Neural cell (in vitro differentiated cells): Measurements from ENCODE around the gene COL13A1. TPM values are rescaled to one million over a fixed set of nuclear protein-coding genes. Genes with fewer than 3 reads are reported as not detected.

ENCODE experiments used
- H2AFZ ChIP-seq: fragments of 200-600, 300-800 bp; sonication (generic), shearing (Covaris generic); 2 replicates; pipeline ENCODE4 v1.6.0; 2014; ENCODE audit warnings: low read depth, mild to moderate bottlenecking, antibody characterized with exemption, low read length, moderate library complexity
- H3F3A ChIP-seq: fragments of 200-600 bp; shearing (Covaris generic); 2 replicates; pipeline ENCODE4 v1.6.1; 2016; ENCODE audit warnings: mild to moderate bottlenecking, moderate library complexity, mixed read lengths, antibody characterized with exemption, low read length; ENCODE audit not compliant: insufficient read depth, poor library complexity, severe bottlenecking
- H3K27ac ChIP-seq: fragments of 200-600, 300-800 bp; sonication (generic), shearing (Covaris generic); 2 replicates; pipeline ENCODE4 v1.5.1; 2014; ENCODE audit warnings: mild to moderate bottlenecking, low read length, moderate library complexity
- H3K27me3 ChIP-seq: fragments of 300-800, 200-600 bp; sonication (generic), shearing (Covaris generic); 2 replicates; pipeline ENCODE4 v1.6.0; 2014; ENCODE audit warnings: mild to moderate bottlenecking, low read depth, low read length, moderate library complexity; ENCODE audit not compliant: insufficient read depth
- H3K36me3 ChIP-seq: fragments of 300-800, 200-600 bp; sonication (generic), shearing (Covaris generic); 2 replicates; pipeline ENCODE4 v1.5.1; 2014; ENCODE audit warnings: mild to moderate bottlenecking, antibody characterized with exemption, low read length, moderate library complexity; ENCODE audit not compliant: insufficient read depth
- H3K4me2 ChIP-seq: fragments of 300-800, 200-600 bp; sonication (generic), shearing (Covaris generic); 2 replicates; pipeline ENCODE4 v1.6.0; 2014; ENCODE audit warnings: mild to moderate bottlenecking, low read length
- H3K4me3 ChIP-seq: fragments of 300-800, 200-600 bp; sonication (generic), shearing (Covaris generic); 2 replicates; pipeline ENCODE4 v1.5.1; 2014; ENCODE audit warnings: mild to moderate bottlenecking, low read length, moderate library complexity
- H3K79me2 ChIP-seq: fragments of 200-600 bp; shearing (Covaris generic); replicated peaks from 2 replicates; pipeline ENCODE4 v1.6.0; 2014; ENCODE audit warnings: mild to moderate bottlenecking, low read length, moderate library complexity; ENCODE audit not compliant: insufficient read depth
- H3K9ac ChIP-seq: fragments of 300-800, 200-600 bp; sonication (generic), shearing (Covaris generic); 2 replicates; pipeline ENCODE4 v1.6.1; 2016; ENCODE audit warnings: mild to moderate bottlenecking, low read length, mixed read lengths
- H3K9me2 ChIP-seq: fragments of 200-600 bp; shearing (Covaris generic); 2 replicates; pipeline ENCODE4 v1.6.1; 2016; ENCODE audit warnings: mild to moderate bottlenecking, low read length, mixed read lengths; ENCODE audit not compliant: insufficient read depth
- H3K9me3 ChIP-seq: fragments of 200-600, 300-800 bp; sonication (generic), shearing (Covaris generic); 2 replicates; pipeline ENCODE4 v1.6.1; 2016; ENCODE audit warnings: mild to moderate bottlenecking, mixed run types, low read length, moderate library complexity, mixed read lengths
- H4K20me1 ChIP-seq: fragments of 200-600 bp; shearing (Covaris generic); 2 replicates; pipeline ENCODE4 v1.6.1; 2016; ENCODE audit warnings: mild to moderate bottlenecking, mixed run types; ENCODE audit not compliant: insufficient read depth
- EP300 ChIP-seq: fragments of 450-650 bp; conservative IDR thresholded peaks from 2 replicates; pipeline ENCODE4 v1.6.1; 2014; ENCODE audit warnings: antibody characterized with exemption, mild to moderate bottlenecking, moderate library complexity; ENCODE audit not compliant: poor library complexity, severe bottlenecking
- EZH2 ChIP-seq: fragments of 200-600, 300-800 bp; shearing (Covaris generic), sonication (generic); IDR thresholded peaks from 2 replicates; pipeline ENCODE4 v1.6.1; 2014; ENCODE audit warnings: antibody characterized with exemption, low read length, borderline replicate concordance, mild to moderate bottlenecking; ENCODE audit not compliant: insufficient read depth, poor library complexity, severe bottlenecking
- MXI1 ChIP-seq: fragments of 450-650 bp; conservative IDR thresholded peaks from 2 replicates; pipeline ENCODE4 v1.6.1; 2014; ENCODE audit warnings: antibody characterized with exemption, mild to moderate bottlenecking; ENCODE audit not compliant: poor library complexity, severe bottlenecking
- POLR2AphosphoS5 ChIP-seq: IDR thresholded peaks from 2 replicates; pipeline ENCODE4 v1.6.1; 2012
- RAD21 ChIP-seq: fragments of 450-650 bp; conservative IDR thresholded peaks from 2 replicates; pipeline ENCODE4 v1.6.1; 2014; ENCODE audit warnings: antibody characterized with exemption, mild to moderate bottlenecking, moderate library complexity
- SMC3 ChIP-seq: fragments of 450-650 bp; conservative IDR thresholded peaks from 2 replicates; pipeline ENCODE4 v1.6.1; 2014; ENCODE audit warnings: antibody characterized with exemption, mild to moderate bottlenecking, moderate library complexity; ENCODE audit not compliant: poor library complexity
- TAF1 ChIP-seq: IDR thresholded peaks from 2 replicates; pipeline ENCODE4 v1.6.1; 2012; ENCODE audit warnings: low read depth
- polyA plus RNA-seq: library from polyadenylated mRNA; depleted of rRNA; stranded (reverse); fragments of >200 nt; gene quantifications from 2 replicates; pipeline ENCODE4 v1.2.3, GENCODE V29; 2014
- TF ChIP-seq, protein P1 (sequence below): IDR thresholded peaks from 2 replicates; pipeline ENCODE4 v1.6.1; 2012; ENCODE audit warnings: borderline replicate concordance
- TF ChIP-seq, protein P2 (sequence below): fragments of 450-650 bp; IDR thresholded peaks from 2 replicates; pipeline ENCODE4 v1.5.1; 2014; ENCODE audit warnings: antibody characterized with exemption, mild to moderate bottlenecking, moderate library complexity; ENCODE audit not compliant: poor library complexity, severe bottlenecking

Gene COL13A1
- polyA plus RNA-seq, 1 donor from 2014 or later = 4.7 TPM

DNA sequence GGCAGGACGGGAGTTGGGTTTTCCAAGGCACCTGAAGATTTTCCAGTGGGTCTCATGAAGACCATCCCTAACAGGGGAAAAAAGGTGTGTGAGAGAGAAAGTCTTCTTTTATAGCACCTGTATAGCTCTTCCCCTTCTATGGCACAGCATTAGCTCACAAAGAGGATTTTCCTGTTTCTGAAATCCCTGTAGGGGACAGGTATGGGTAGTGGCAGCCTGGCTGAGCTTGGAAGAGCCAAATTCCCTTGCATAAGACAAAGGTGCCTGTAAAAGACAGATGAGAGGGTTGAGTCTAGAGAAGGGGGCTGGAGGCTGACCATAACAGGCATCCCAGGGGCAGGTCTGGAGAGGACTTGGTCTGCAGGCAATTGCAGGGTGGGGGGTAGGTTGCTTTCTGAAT lies 63.7 kb downstream of the COL13A1 start:
- TF ChIP-seq RAD21 (no peak), EZH2 (no peak), TAF1 (no peak), EP300 (no peak), SMC3 (no peak), POLR2AphosphoS5 (no peak), MXI1 (no peak)
- TF ChIP-seq, protein P1, sequence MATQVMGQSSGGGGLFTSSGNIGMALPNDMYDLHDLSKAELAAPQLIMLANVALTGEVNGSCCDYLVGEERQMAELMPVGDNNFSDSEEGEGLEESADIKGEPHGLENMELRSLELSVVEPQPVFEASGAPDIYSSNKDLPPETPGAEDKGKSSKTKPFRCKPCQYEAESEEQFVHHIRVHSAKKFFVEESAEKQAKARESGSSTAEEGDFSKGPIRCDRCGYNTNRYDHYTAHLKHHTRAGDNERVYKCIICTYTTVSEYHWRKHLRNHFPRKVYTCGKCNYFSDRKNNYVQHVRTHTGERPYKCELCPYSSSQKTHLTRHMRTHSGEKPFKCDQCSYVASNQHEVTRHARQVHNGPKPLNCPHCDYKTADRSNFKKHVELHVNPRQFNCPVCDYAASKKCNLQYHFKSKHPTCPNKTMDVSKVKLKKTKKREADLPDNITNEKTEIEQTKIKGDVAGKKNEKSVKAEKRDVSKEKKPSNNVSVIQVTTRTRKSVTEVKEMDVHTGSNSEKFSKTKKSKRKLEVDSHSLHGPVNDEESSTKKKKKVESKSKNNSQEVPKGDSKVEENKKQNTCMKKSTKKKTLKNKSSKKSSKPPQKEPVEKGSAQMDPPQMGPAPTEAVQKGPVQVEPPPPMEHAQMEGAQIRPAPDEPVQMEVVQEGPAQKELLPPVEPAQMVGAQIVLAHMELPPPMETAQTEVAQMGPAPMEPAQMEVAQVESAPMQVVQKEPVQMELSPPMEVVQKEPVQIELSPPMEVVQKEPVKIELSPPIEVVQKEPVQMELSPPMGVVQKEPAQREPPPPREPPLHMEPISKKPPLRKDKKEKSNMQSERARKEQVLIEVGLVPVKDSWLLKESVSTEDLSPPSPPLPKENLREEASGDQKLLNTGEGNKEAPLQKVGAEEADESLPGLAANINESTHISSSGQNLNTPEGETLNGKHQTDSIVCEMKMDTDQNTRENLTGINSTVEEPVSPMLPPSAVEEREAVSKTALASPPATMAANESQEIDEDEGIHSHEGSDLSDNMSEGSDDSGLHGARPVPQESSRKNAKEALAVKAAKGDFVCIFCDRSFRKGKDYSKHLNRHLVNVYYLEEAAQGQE = no peak
- TF ChIP-seq, protein P2, sequence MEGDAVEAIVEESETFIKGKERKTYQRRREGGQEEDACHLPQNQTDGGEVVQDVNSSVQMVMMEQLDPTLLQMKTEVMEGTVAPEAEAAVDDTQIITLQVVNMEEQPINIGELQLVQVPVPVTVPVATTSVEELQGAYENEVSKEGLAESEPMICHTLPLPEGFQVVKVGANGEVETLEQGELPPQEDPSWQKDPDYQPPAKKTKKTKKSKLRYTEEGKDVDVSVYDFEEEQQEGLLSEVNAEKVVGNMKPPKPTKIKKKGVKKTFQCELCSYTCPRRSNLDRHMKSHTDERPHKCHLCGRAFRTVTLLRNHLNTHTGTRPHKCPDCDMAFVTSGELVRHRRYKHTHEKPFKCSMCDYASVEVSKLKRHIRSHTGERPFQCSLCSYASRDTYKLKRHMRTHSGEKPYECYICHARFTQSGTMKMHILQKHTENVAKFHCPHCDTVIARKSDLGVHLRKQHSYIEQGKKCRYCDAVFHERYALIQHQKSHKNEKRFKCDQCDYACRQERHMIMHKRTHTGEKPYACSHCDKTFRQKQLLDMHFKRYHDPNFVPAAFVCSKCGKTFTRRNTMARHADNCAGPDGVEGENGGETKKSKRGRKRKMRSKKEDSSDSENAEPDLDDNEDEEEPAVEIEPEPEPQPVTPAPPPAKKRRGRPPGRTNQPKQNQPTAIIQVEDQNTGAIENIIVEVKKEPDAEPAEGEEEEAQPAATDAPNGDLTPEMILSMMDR = no peak
- H3K27ac ChIP-seq = no peak overlapping the region
- H3K9me3 ChIP-seq = no peaks in the 10 kb centered on the region
- H3K36me3 ChIP-seq = no peaks in the 10 kb centered on the region
- no peak overlapping the region for H2AFZ ChIP-seq
- no peaks in the 10 kb centered on the region for H3K79me2 ChIP-seq
- no peaks in the 10 kb centered on the region for H3K27me3 ChIP-seq
- H3F3A ChIP-seq = no peaks in the 10 kb centered on the region
- no peaks in the 10 kb centered on the region for H3K9me2 ChIP-seq
- H4K20me1 ChIP-seq = no peaks in the 10 kb centered on the region
- no peak overlapping the region for H3K4me2 ChIP-seq
- no peak overlapping the region for H3K9ac ChIP-seq
- H3K4me3 ChIP-seq = no peak overlapping the region

DNA sequence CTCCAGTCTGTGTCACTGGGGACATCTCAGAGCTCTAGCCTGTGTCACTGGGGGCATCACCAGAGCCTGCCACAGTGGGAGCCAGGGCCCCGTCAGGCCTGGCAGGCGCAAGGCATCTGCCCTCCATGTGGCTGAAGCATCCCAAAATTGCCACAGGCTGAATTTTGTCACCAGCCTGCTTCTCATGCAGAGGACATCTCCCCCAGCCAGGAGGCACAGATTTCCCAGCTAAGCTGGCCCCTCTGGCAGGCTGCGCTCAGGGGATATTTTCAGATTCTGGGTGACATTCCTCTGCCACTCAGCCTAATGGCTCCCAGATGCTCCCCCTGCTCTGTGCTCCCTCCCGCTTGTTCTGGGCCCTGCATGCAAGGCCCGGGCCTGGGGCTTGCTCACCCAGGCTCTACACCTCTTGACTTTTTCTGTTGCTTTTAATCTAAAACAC lies 64.6 kb downstream of the COL13A1 start:
- Histone ChIP-seq H3K9me3 (no peaks in the 10 kb centered on the region), H3K4me3 (no peak overlapping the region), H3K9me2 (no peaks in the 10 kb centered on the region), H3K4me2 (no peak overlapping the region), H3K36me3 (no peaks in the 10 kb centered on the region), H3F3A (no peaks in the 10 kb centered on the region), H3K9ac (no peak overlapping the region), H3K27me3 (no peaks in the 10 kb centered on the region), H3K27ac (no peak overlapping the region), H2AFZ (no peak overlapping the region), H3K79me2 (no peaks in the 10 kb centered on the region), H4K20me1 (no peaks in the 10 kb centered on the region)
- TF ChIP-seq MXI1 = no peak
- TF ChIP-seq POLR2AphosphoS5 = no peak
- TF ChIP-seq RAD21 = no peak
- TF ChIP-seq, protein P2 = no peak
- TF ChIP-seq, protein P1 = no peak
- TF ChIP-seq EZH2 = no peak
- TF ChIP-seq TAF1 = no peak
- no peak for TF ChIP-seq SMC3
- no peak for TF ChIP-seq EP300
